Heart right ventricle (tissue), 16 donors: ENCODE results near the gene SLC44A2. TPM values are rescaled to one million over a fixed set of nuclear protein-coding genes. Genes with fewer than 3 reads are reported as not detected.
A peak's percentile ranks its signal among the peaks of the same experiment; 100 is the strongest.

ENCODE experiments used
- ATAC-seq, 8 donors: fragments of 200-7000 bp; cut with Tn5 transposase; one replicate each; pipeline ENCODE4 v1.9.1; 2020; ENCODE audit warnings: mild to moderate bottlenecking in 8 of 8, moderate library complexity in 8 of 8, moderate number of reproducible peaks in 1 of 8
- DNase-seq, 2 donors: peaks; one replicate each; pipeline ENCODE4 v3.0.0-alpha.2; 2020
- H3K27ac ChIP-seq, 10 donors: fragments of 200-600 bp; sonication (generic) in 2 of 10; one replicate each; pipeline versions ENCODE4 v1.5.0 to v1.8.0; 2020 to 2022; ENCODE audit warnings: mild to moderate bottlenecking in 3 of 10
- H3K27me3 ChIP-seq, 7 donors: fragments of 200-600 bp; one replicate each; pipeline ENCODE4 v1.8.0; 2021 to 2022; ENCODE audit warnings: mild to moderate bottlenecking in 2 of 7
- H3K36me3 ChIP-seq, 9 donors: fragments of 200-600 bp; sonication (generic) in 1 of 9; one replicate each; pipeline versions ENCODE4 v1.5.0 to v1.8.0; 2020 to 2022; ENCODE audit warnings: mild to moderate bottlenecking in 2 of 9
- H3K4me1 ChIP-seq, 9 donors: fragments of 200-600 bp; sonication (generic) in 1 of 9; one replicate each; pipeline versions ENCODE4 v1.5.0 to v1.8.0; 2020 to 2022; ENCODE audit warnings: mild to moderate bottlenecking in 4 of 9
- H3K4me3 ChIP-seq, 10 donors: fragments of 200-600 bp; sonication (generic) in 2 of 10; one replicate each; pipeline versions ENCODE4 v1.5.0 to v1.8.0; 2020 to 2022; ENCODE audit warnings: mild to moderate bottlenecking in 7 of 10, moderate library complexity in 2 of 10
- H3K9me3 ChIP-seq, 11 donors: fragments of 200-600 bp in 10 of 11; sonication (generic) in 2 of 11; one replicate each; pipeline versions ENCODE4 v1.5.0 to v1.8.0; 2013 to 2022; ENCODE audit warnings: mild to moderate bottlenecking in 2 of 11, control low read depth in 1 of 11, moderate library complexity in 1 of 11
- CTCF ChIP-seq, 9 donors: fragments of 200-600 bp; sonication (generic) in 2 of 9; IDR thresholded peaks; one replicate each; pipeline versions ENCODE4 v1.5.0 to v1.8.0; 2021 to 2022; ENCODE audit warnings: antibody characterized with exemption in 9 of 9, mild to moderate bottlenecking in 5 of 9, moderate library complexity in 1 of 9
- WGBS, 2 donors: extraction: QIAGEN DNeasy Blood & Tissue Kit; methylation state at CpG; one replicate each; pipeline ENCODE4 v1.1.7; 2013; ENCODE audit warnings: inconsistent platforms in 1 of 2; 5-methylcytosine and 5-hydroxymethylcytosine counted together
- intact Hi-C, 10 donors: fragments of 100-400 bp; cut with DNase I; formaldehyde crosslinking; loops; one replicate each; pipeline versions ENCODE4 v1.11.1 to v1.14.2; 2022
- polyA plus RNA-seq, 2 donors: library from polyadenylated mRNA; stranded (reverse); fragments of 200-250 nt; gene quantifications; one replicate each; pipeline ENCODE4 v1.2.3, GENCODE V29; 2013
- total RNA-seq, 10 donors: library from RNA; stranded (reverse); fragmentation: NEBNext Ultra II Directional in 3 of 10; extraction: Animal tissue kit (Norgen Biotek cat#: 25700) in 3 of 10; gene quantifications; one replicate each; pipeline versions ENCODE4 v1.2.1 to v1.2.4, GENCODE V29; 2021 to 2023
- donor health status: Arrhythmogenic right ventricular cardiomyopathy.
- donor health status: ischemic (EF 13 %, LVEDD 7.1; RV severe dilation, severe dysfunction).
- donor health status: healthy with polysubstance abuse.
- donor health status: DM: no; HTN: yes; CAD: no.
- donor health status: DM: no; HTN: no; CAD: no.
- donor health status: ischemic (EF 25% LVEDD 6.9; RV normal size, moderate dysfunction).
- donor health status: ischemic (EF 25% LVEDD 5.7; RV mildly dilated, moderate dysfunction).
- donor health status: healthy.
- donor health status: DM: yes; HTN: yes; CAD: no.
- donor health status: Ischemic cardiomyopathy.
- donor health status: ischemic (EF 35%, LVEDD 5.7; RV mildly dilated, moderate dysfunction).
- donor health status: nonischemic (EF 11% LVEDD 7.7; RV severe dilation, severe dysfunction).
- donor health status: DM: yes; HTN: yes; CAD: no.
- donor health status: PGD.
- donor health status: ischemic (EF 29% LVEDD 5.4; RV normal size, mild dysfunction).
- donor health status: nonischemic (EF 23%, LVEDD 6.1; RV moderate dilation, normal function).

SLC44A2 gene
- total and polyA plus RNA-seq, 12 donors = 56.2 to 114 (median 95.2) TPM

GRCh38 chr19:10617409-10618121, 7.8 kb upstream of the SLC44A2 start:
- no peak for TF ChIP-seq CTCF (IDR thresholded peaks at IDR 0.05)
- peaks cover 0 to 21% (median 0%) of the 10 kb centered on the region in 9 donors for H3K36me3 ChIP-seq
- DNase-seq (no peak), ATAC-seq (no peak)
- H3K27me3 ChIP-seq = no peaks in the 10 kb centered on the region
- H3K27ac ChIP-seq = peak overlapping the region in 2 of 10 donors; percentile 3 to 28
- no peaks in the 10 kb centered on the region for H3K9me3 ChIP-seq
- 90 to 92% methylated on average over 15 of the region's 15 CpGs for WGBS, 2 donors
- intact Hi-C loops = no loop called here
- H3K4me3 ChIP-seq = no peak overlapping the region
- peaks cover 5 to 52% (median 32%) of the 10 kb centered on the region in 9 donors for H3K4me1 ChIP-seq

DNA sequence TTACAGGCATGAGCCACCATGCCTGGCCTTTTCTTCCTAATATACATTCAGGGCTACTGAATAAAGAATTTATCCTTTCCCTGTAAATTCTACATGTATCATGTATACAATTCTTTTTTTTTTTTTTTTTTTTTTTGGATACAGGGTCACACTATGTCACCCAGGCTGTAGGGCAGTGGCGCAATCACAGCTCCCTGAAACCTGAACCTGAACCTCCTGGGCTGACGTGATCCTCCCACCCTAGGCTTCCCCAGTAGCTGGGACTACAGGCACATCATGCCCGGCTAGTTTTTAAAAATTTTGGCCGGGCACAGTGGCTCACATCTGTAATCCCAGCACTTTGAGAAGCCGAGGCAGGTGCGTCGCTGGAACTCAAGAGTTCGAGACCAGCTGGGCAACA, 6.5 kb upstream of the SLC44A2 start:
- TF ChIP-seq CTCF (IDR thresholded peaks at IDR 0.05) = no peak
- peaks cover 0 to 19% (median 0%) of the 10 kb centered on the region in 9 donors for H3K36me3 ChIP-seq
- intact Hi-C loops = no loop called here
- no peaks in the 10 kb centered on the region for H3K27me3 ChIP-seq
- H3K4me3 ChIP-seq = no peak overlapping the region
- DNase-seq (no peak), ATAC-seq (no peak)
- H3K4me1 ChIP-seq = peaks cover 0 to 49% (median 19%) of the 10 kb centered on the region in 9 donors
- no peak overlapping the region for H3K27ac ChIP-seq
- H3K9me3 ChIP-seq = no peaks in the 10 kb centered on the region
- WGBS, 2 donors = 96 to 97% methylated on average over 8 of the region's 8 CpGs

GRCh38 chr19:10620786-10621185, 4.6 kb upstream of the SLC44A2 start:
- 97 to 99% methylated on average over 4 of the region's 4 CpGs for WGBS, 2 donors
- intact Hi-C loops = no loop called here
- Histone ChIP-seq H3K27ac (no peak overlapping the region), H3K4me1 (peaks cover 4 to 54% (median 27%) of the 10 kb centered on the region in 9 donors), H3K36me3 (peaks cover 0 to 16% (median 0%) of the 10 kb centered on the region in 9 donors), H3K9me3 (no peaks in the 10 kb centered on the region), H3K27me3 (no peaks in the 10 kb centered on the region), H3K4me3 (no peak overlapping the region)
- DNase-seq (no peak), ATAC-seq (no peak)
- TF ChIP-seq CTCF (IDR thresholded peaks at IDR 0.05) = no peak

DNA sequence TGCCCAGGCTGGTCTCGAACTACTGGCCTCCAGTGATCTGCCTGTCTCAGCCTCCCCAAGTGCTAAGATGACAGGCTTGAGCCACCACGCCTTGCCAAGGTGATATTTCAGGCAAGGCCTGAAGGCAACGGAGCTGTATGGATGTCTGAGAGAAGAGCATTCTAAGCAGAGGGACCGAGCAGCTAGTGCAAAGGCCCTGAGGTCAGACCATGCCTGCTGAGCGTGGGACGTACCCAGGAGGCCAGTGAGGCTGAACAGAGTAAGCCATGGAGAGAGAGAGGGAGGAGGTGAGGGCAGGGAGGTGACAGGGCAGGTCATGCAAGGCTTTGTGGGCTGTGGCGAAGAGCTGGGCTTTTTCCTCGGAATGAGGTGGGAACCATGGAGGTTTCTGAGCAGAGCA, 3.4 kb upstream of the SLC44A2 start:
- intact Hi-C loops = no loop called here
- H3K27ac ChIP-seq = no peak overlapping the region
- H3K4me3 ChIP-seq = no peak overlapping the region
- ATAC-seq (no peak), DNase-seq (no peak)
- no peak for TF ChIP-seq CTCF (IDR thresholded peaks at IDR 0.05)
- peaks cover 0 to 20% (median 0%) of the 10 kb centered on the region in 9 donors for H3K36me3 ChIP-seq
- no peaks in the 10 kb centered on the region for H3K27me3 ChIP-seq
- H3K4me1 ChIP-seq = peaks cover 5 to 48% (median 19%) of the 10 kb centered on the region in 9 donors
- 98 to 100% methylated on average over 8 of the region's 8 CpGs for WGBS, 2 donors
- no peaks in the 10 kb centered on the region for H3K9me3 ChIP-seq
